ENCODE data around the gene VAV2.

VAV2 gene

GRCh38 chr9:134028575-134029247 lies 36.6 kb upstream of the VAV2 start:
- no peak for DNase-seq
- Histone ChIP-seq H3K4me2 (ENCODE audit: low read length) (no peak overlapping the region), H4K12ac (ENCODE audit: low read depth, low read length) (no peak overlapping the region), H4K8ac (ENCODE audit: low read depth, low read length) (no peak overlapping the region), H3K79me2 (ENCODE audit: control insufficient read depth, insufficient read depth, low read length, poor library complexity) (peaks cover 2% of the 10 kb centered on the region), H3K27ac (ENCODE audit: low read depth, low read length) (no peak overlapping the region), H3K23ac (ENCODE audit: low read length) (no peak overlapping the region), H2BK12ac (ENCODE audit: low read length) (no peak overlapping the region), H3K4me1 (ENCODE audit: control insufficient read depth in 1 of 2, insufficient read depth in 2 of 2, low read length in 2 of 2) (peaks cover 4 to 5% of the 10 kb centered on the region in 2 experiments), H3K14ac (ENCODE audit: low read length) (no peak overlapping the region), H3K79me1 (ENCODE audit: low read length) (peaks cover 2% of the 10 kb centered on the region), H3K4me3 (ENCODE audit: low read depth, low read length) (no peak overlapping the region), H3K36me3 (ENCODE audit: control insufficient read depth in 1 of 2, insufficient read depth in 2 of 2, low read length in 2 of 2) (peaks cover 31 to 32% of the 10 kb centered on the region in 2 experiments), H2AK5ac (ENCODE audit: low read length) (no peak overlapping the region), H3K9me3 (ENCODE audit: insufficient read depth, low read depth, low read length) (peaks cover 2% of the 10 kb centered on the region), H3K18ac (ENCODE audit: low read length) (no peak overlapping the region), H2AFZ (ENCODE audit: insufficient read depth, low read length, poor library complexity) (no peak overlapping the region), H2BK120ac (ENCODE audit: insufficient read depth, low read length, poor library complexity) (no peak overlapping the region), H4K91ac (ENCODE audit: low read depth, low read length) (no peak overlapping the region), H3K9ac (ENCODE audit: low read length) (no peak overlapping the region), H3K27me3 (ENCODE audit: insufficient read depth, low read length) (no peaks in the 10 kb centered on the region), H2BK5ac (ENCODE audit: low read depth, low read length, poor library complexity) (no peak overlapping the region), H3K4ac (ENCODE audit: low read depth, low read length) (no peak overlapping the region)
- no CpG with 5 or more reads among the region's 22 CpGs for WGBS (ENCODE audit: extremely low coverage, insufficient coverage, insufficient read length)

- Histone ChIP-seq H3K36me3 (ENCODE audit: control insufficient read depth in 1 of 2, insufficient read depth in 2 of 2, low read length in 2 of 2) (peaks cover 25 to 26% of the 10 kb centered on the region in 2 experiments), H4K12ac (ENCODE audit: low read depth, low read length) (no peak overlapping the region), H3K4ac (ENCODE audit: low read depth, low read length) (no peak overlapping the region), H3K27ac (ENCODE audit: low read depth, low read length) (no peak overlapping the region), H3K23ac (ENCODE audit: low read length) (no peak overlapping the region), H4K91ac (ENCODE audit: low read depth, low read length) (no peak overlapping the region), H3K4me3 (ENCODE audit: low read depth, low read length) (no peak overlapping the region), H2BK120ac (ENCODE audit: insufficient read depth, low read length, poor library complexity) (no peak overlapping the region), H2AK5ac (ENCODE audit: low read length) (no peak overlapping the region), H3K14ac (ENCODE audit: low read length) (no peak overlapping the region), H3K18ac (ENCODE audit: low read length) (no peak overlapping the region), H2BK12ac (ENCODE audit: low read length) (no peak overlapping the region), H3K4me2 (ENCODE audit: low read length) (no peak overlapping the region), H3K9me3 (ENCODE audit: insufficient read depth, low read depth, low read length) (peaks cover 2% of the 10 kb centered on the region), H3K9ac (ENCODE audit: low read length) (no peak overlapping the region), H2BK5ac (ENCODE audit: low read depth, low read length, poor library complexity) (no peak overlapping the region), H3K79me1 (ENCODE audit: low read length) (peaks cover 2% of the 10 kb centered on the region), H2AFZ (ENCODE audit: insufficient read depth, low read length, poor library complexity) (no peak overlapping the region), H3K79me2 (ENCODE audit: control insufficient read depth, insufficient read depth, low read length, poor library complexity) (peaks cover 2% of the 10 kb centered on the region), H4K8ac (ENCODE audit: low read depth, low read length) (no peak overlapping the region), H3K4me1 (ENCODE audit: control insufficient read depth in 1 of 2, insufficient read depth in 2 of 2, low read length in 2 of 2) (peaks cover 4 to 5% of the 10 kb centered on the region in 2 experiments), H3K27me3 (ENCODE audit: insufficient read depth, low read length) (no peaks in the 10 kb centered on the region)
- 100% methylated on average over 1 of the region's 9 CpGs for WGBS (ENCODE audit: extremely low coverage, insufficient coverage, insufficient read length)
- no peak for DNase-seq
Measured at GRCh38 chr9:134028076-134028475, 36.0 kb upstream of the VAV2 start.

- Histone ChIP-seq H3K23ac (ENCODE audit: low read length) (no peak overlapping the region), H3K14ac (ENCODE audit: low read length) (no peak overlapping the region), H3K9ac (ENCODE audit: low read length) (no peak overlapping the region), H2AFZ (ENCODE audit: insufficient read depth, low read length, poor library complexity) (no peak overlapping the region), H2AK5ac (ENCODE audit: low read length) (no peak overlapping the region), H3K4me1 (ENCODE audit: control insufficient read depth in 1 of 2, insufficient read depth in 2 of 2, low read length in 2 of 2) (peaks cover 4 to 5% of the 10 kb centered on the region in 2 experiments), H3K18ac (ENCODE audit: low read length) (no peak overlapping the region), H3K79me2 (ENCODE audit: control insufficient read depth, insufficient read depth, low read length, poor library complexity) (peaks cover 2% of the 10 kb centered on the region), H3K79me1 (ENCODE audit: low read length) (peaks cover 2% of the 10 kb centered on the region), H4K12ac (ENCODE audit: low read depth, low read length) (no peak overlapping the region), H3K27me3 (ENCODE audit: insufficient read depth, low read length) (no peaks in the 10 kb centered on the region), H3K4me2 (ENCODE audit: low read length) (no peak overlapping the region), H3K27ac (ENCODE audit: low read depth, low read length) (no peak overlapping the region), H3K36me3 (ENCODE audit: control insufficient read depth in 1 of 2, insufficient read depth in 2 of 2, low read length in 2 of 2) (peaks cover 22% of the 10 kb centered on the region in 2 experiments), H4K91ac (ENCODE audit: low read depth, low read length) (no peak overlapping the region), H2BK12ac (ENCODE audit: low read length) (no peak overlapping the region), H4K8ac (ENCODE audit: low read depth, low read length) (no peak overlapping the region), H3K9me3 (ENCODE audit: insufficient read depth, low read depth, low read length) (peaks cover 2% of the 10 kb centered on the region), H3K4ac (ENCODE audit: low read depth, low read length) (no peak overlapping the region), H3K4me3 (ENCODE audit: low read depth, low read length) (no peak overlapping the region), H2BK5ac (ENCODE audit: low read depth, low read length, poor library complexity) (no peak overlapping the region), H2BK120ac (ENCODE audit: insufficient read depth, low read length, poor library complexity) (no peak overlapping the region)
- WGBS (ENCODE audit: extremely low coverage, insufficient coverage, insufficient read length): no CpG with 5 or more reads among the region's 7 CpGs
- no peak for DNase-seq
Measured at GRCh38 chr9:134027561-134027960, 35.4 kb upstream of the VAV2 start.

GRCh38 chr9:134026981-134027380 lies 34.9 kb upstream of the VAV2 start:
- DNase-seq: no peak
- Histone ChIP-seq H3K18ac (ENCODE audit: low read length) (no peak overlapping the region), H4K91ac (ENCODE audit: low read depth, low read length) (no peak overlapping the region)

More at GRCh38 chr9:134026981-134027380, 34.9 kb upstream of the VAV2 start:
- peaks cover 2% of the 10 kb centered on the region for H3K79me2 ChIP-seq (ENCODE audit: control insufficient read depth, insufficient read depth, low read length, poor library complexity)
- no CpG with 5 or more reads among the region's 8 CpGs for WGBS (ENCODE audit: extremely low coverage, insufficient coverage, insufficient read length)
- H3K4ac ChIP-seq (ENCODE audit: low read depth, low read length): no peak overlapping the region
- no peak overlapping the region for H3K4me2 ChIP-seq (ENCODE audit: low read length)
- no peak overlapping the region for H2BK12ac ChIP-seq (ENCODE audit: low read length)
- H3K23ac ChIP-seq (ENCODE audit: low read length): no peak overlapping the region
- H2AFZ ChIP-seq (ENCODE audit: insufficient read depth, low read length, poor library complexity): no peak overlapping the region
- no peak overlapping the region for H3K27ac ChIP-seq (ENCODE audit: low read depth, low read length)
- no peak overlapping the region for H3K9ac ChIP-seq (ENCODE audit: low read length)
- H2BK120ac ChIP-seq (ENCODE audit: insufficient read depth, low read length, poor library complexity): no peak overlapping the region
- H4K8ac ChIP-seq (ENCODE audit: low read depth, low read length): no peak overlapping the region
- peaks cover 2% of the 10 kb centered on the region for H3K79me1 ChIP-seq (ENCODE audit: low read length)
- peaks cover 4 to 5% of the 10 kb centered on the region in 2 experiments for H3K4me1 ChIP-seq (ENCODE audit: control insufficient read depth in 1 of 2, insufficient read depth in 2 of 2, low read length in 2 of 2)
- H2BK5ac ChIP-seq (ENCODE audit: low read depth, low read length, poor library complexity): no peak overlapping the region
- H3K4me3 ChIP-seq (ENCODE audit: low read depth, low read length): no peak overlapping the region
- H4K12ac ChIP-seq (ENCODE audit: low read depth, low read length): no peak overlapping the region
- no peaks in the 10 kb centered on the region for H3K27me3 ChIP-seq (ENCODE audit: insufficient read depth, low read length)
- H2AK5ac ChIP-seq (ENCODE audit: low read length): no peak overlapping the region
- H3K36me3 ChIP-seq (ENCODE audit: control insufficient read depth in 1 of 2, insufficient read depth in 2 of 2, low read length in 2 of 2): peaks cover 20% of the 10 kb centered on the region in 2 experiments
- no peak overlapping the region for H3K14ac ChIP-seq (ENCODE audit: low read length)
- peaks cover 2% of the 10 kb centered on the region for H3K9me3 ChIP-seq (ENCODE audit: insufficient read depth, low read depth, low read length)
